ENCODE results near the gene ANKRD12.

- TF ChIP-seq CTCF (IDR thresholded peaks at IDR 0.05) (no peak), REST (IDR thresholded peaks at IDR 0.05; ENCODE audit: insufficient read depth in 1 of 2, low read depth in 2 of 2, low read length in 1 of 2) (no peak), POLR2AphosphoS5 (IDR thresholded peaks at IDR 0.05; ENCODE audit: low read depth, low read length) (no peak), SIN3A (IDR thresholded peaks at IDR 0.05; ENCODE audit: borderline replicate concordance, insufficient read depth, low read depth, low read length) (no peak), TCF7L2 (IDR thresholded peaks at IDR 0.05; ENCODE audit: low read depth, low read length) (no peak)
Observed at GRCh38 chr18:9130195-9130594, 6.4 kb upstream of the ANKRD12 start.
